H9 (cell line): ENCODE measurements around the gene UNK. TPM values are rescaled to one million over a fixed set of nuclear protein-coding genes. Genes with fewer than 3 reads are reported as not detected.

Source experiments
- DNase-seq: peaks from one replicate; pipeline ENCODE4 v3.0.0-alpha.2; 2017
- H2AFZ ChIP-seq: one replicate; pipeline ENCODE4 v1.6.1; 2013; ENCODE audit warnings: mild to moderate bottlenecking, low read length, control low read depth, moderate library complexity
- H2AK5ac ChIP-seq: 2 replicates; pipeline ENCODE4 v1.6.1; 2013; ENCODE audit warnings: low read length, control low read depth, mixed read lengths; ENCODE audit not compliant: insufficient read length
- H2BK120ac ChIP-seq: one replicate; pipeline ENCODE4 v1.6.1; 2013; ENCODE audit warnings: low read depth, mild to moderate bottlenecking, low read length, control low read depth, inconsistent platforms; ENCODE audit not compliant: poor library complexity, severe bottlenecking
- H2BK12ac ChIP-seq: 2 replicates; pipeline ENCODE4 v1.6.1; 2013; ENCODE audit warnings: low read length, control low read depth, mixed read lengths, low read depth; ENCODE audit not compliant: insufficient read length
- H2BK15ac ChIP-seq: 2 replicates; pipeline ENCODE4 v1.6.1; 2013; ENCODE audit warnings: low read depth, low read length, control low read depth
- H2BK20ac ChIP-seq: one replicate; pipeline ENCODE4 v1.6.1; 2013; ENCODE audit warnings: low read depth, mild to moderate bottlenecking, low read length, control low read depth, inconsistent platforms; ENCODE audit not compliant: poor library complexity, severe bottlenecking
- H2BK5ac ChIP-seq: 2 replicates; pipeline ENCODE4 v1.6.1; 2013; ENCODE audit warnings: low read length, control low read depth, mixed read lengths; ENCODE audit not compliant: insufficient read length
- H3K14ac ChIP-seq: 2 replicates; pipeline ENCODE4 v1.6.1; 2013; ENCODE audit warnings: low read length, control low read depth; ENCODE audit not compliant: insufficient read depth
- H3K18ac ChIP-seq: 2 replicates; pipeline ENCODE4 v1.6.1; 2013; ENCODE audit warnings: low read depth, mild to moderate bottlenecking, mixed read lengths, low read length, control low read depth; ENCODE audit not compliant: insufficient read length
- H3K23ac ChIP-seq: 2 replicates; pipeline ENCODE4 v1.6.1; 2013; ENCODE audit warnings: low read length, control low read depth, mixed read lengths, low read depth; ENCODE audit not compliant: insufficient read length
- H3K23me2 ChIP-seq: 2 replicates; pipeline ENCODE4 v1.6.1; 2013; ENCODE audit warnings: low read depth, mild to moderate bottlenecking, mixed read lengths, low read length, control low read depth; ENCODE audit not compliant: insufficient read length, poor library complexity, severe bottlenecking
- H3K27ac ChIP-seq: 2 replicates; pipeline ENCODE4 v1.5.1; 2013; ENCODE audit warnings: low read length, control low read depth, mixed read lengths, low read depth; ENCODE audit not compliant: insufficient read length
- H3K27me3 ChIP-seq: 2 replicates; pipeline ENCODE4 v1.6.1; 2013; ENCODE audit warnings: low read length, control low read depth, inconsistent platforms; ENCODE audit not compliant: insufficient read depth
- H3K4ac ChIP-seq: 2 replicates; pipeline ENCODE4 v1.6.1; 2013; ENCODE audit warnings: low read depth, mild to moderate bottlenecking, control low read depth, inconsistent platforms, low read length, moderate library complexity
- H3K4me1 ChIP-seq: 2 replicates; pipeline ENCODE4 v1.6.1; 2013; ENCODE audit warnings: low read length, control low read depth, inconsistent platforms; ENCODE audit not compliant: insufficient read depth
- H3K4me2 ChIP-seq: 2 replicates; pipeline ENCODE4 v1.6.1; 2013; ENCODE audit warnings: low read length, control low read depth, mixed read lengths; ENCODE audit not compliant: insufficient read length, insufficient read depth
- H3K56ac ChIP-seq: 2 replicates; pipeline ENCODE4 v1.6.1; 2013; ENCODE audit warnings: low read depth, mild to moderate bottlenecking, mixed read lengths, low read length, control low read depth; ENCODE audit not compliant: insufficient read length
- H3K79me1 ChIP-seq: 2 replicates; pipeline ENCODE4 v1.6.1; 2013; ENCODE audit warnings: low read depth, mild to moderate bottlenecking, moderate library complexity, low read length, control low read depth, inconsistent platforms; ENCODE audit not compliant: insufficient read depth, poor library complexity, severe bottlenecking
- H3K79me2 ChIP-seq: 2 replicates; pipeline ENCODE4 v1.6.1; 2013; ENCODE audit warnings: low read length, control low read depth, inconsistent platforms; ENCODE audit not compliant: insufficient read depth
- H3K9ac ChIP-seq: 2 replicates; pipeline ENCODE4 v1.6.1; 2013; ENCODE audit warnings: low read length, control low read depth, mixed read lengths; ENCODE audit not compliant: insufficient read length; ENCODE audit errors: extremely low read depth
- H3K9me3 ChIP-seq: one replicate; pipeline ENCODE4 v1.6.1; 2013; ENCODE audit warnings: low read depth, low read length, inconsistent platforms; ENCODE audit not compliant: control insufficient read depth
- H3T11ph ChIP-seq: one replicate; pipeline ENCODE4 v1.6.1; 2013; ENCODE audit warnings: mild to moderate bottlenecking, low read length, control low read depth, inconsistent platforms
- H4K20me1 ChIP-seq: one replicate; pipeline ENCODE4 v1.6.1; 2013; ENCODE audit not compliant: control insufficient read depth, insufficient read length, insufficient read depth
- H4K5ac ChIP-seq: 2 replicates; pipeline ENCODE4 v1.6.1; 2013; ENCODE audit warnings: low read depth, mild to moderate bottlenecking, mixed read lengths, low read length, control low read depth; ENCODE audit not compliant: insufficient read length
- H4K8ac ChIP-seq: replicated peaks from 2 replicates; pipeline ENCODE4 v1.6.1; 2013; ENCODE audit warnings: low read length, control low read depth, mixed read lengths, low read depth; ENCODE audit not compliant: insufficient read length
- H4K91ac ChIP-seq: 2 replicates; pipeline ENCODE4 v1.6.1; 2013; ENCODE audit warnings: low read depth, mild to moderate bottlenecking, moderate library complexity, mixed read lengths, low read length, control low read depth; ENCODE audit not compliant: insufficient read length
- H3K27ac Mint-ChIP-seq, 3 experiments: 2 replicates in 2 of 3; 3 replicates in 1 of 3; pipeline ENCODE4 v1.8.0; 2020 to 2021; ENCODE audit warnings: mixed read lengths in 3 of 3, mild to moderate bottlenecking in 1 of 3, moderate library complexity in 1 of 3
- H3K27me3 Mint-ChIP-seq: 2 replicates; pipeline ENCODE4 v1.8.0; 2021; ENCODE audit warnings: low read depth, mild to moderate bottlenecking, moderate library complexity, mixed read lengths
- H3K36me3 Mint-ChIP-seq, 3 experiments: 2 replicates in 2 of 3; 3 replicates in 1 of 3; pipeline ENCODE4 v1.8.0; 2020 to 2021; ENCODE audit warnings: low read depth in 3 of 3, mixed read lengths in 3 of 3; ENCODE audit not compliant: insufficient read depth in 1 of 3
- H3K4me1 Mint-ChIP-seq, 2 experiments: 2 replicates each; pipeline ENCODE4 v1.8.0; 2020; ENCODE audit warnings: mixed read lengths in 2 of 2
- H3K4me3 Mint-ChIP-seq, 2 experiments: 2 replicates in 1 of 2; 3 replicates in 1 of 2; pipeline ENCODE4 v1.8.0; 2020 to 2021; ENCODE audit warnings: mild to moderate bottlenecking in 2 of 2, mixed read lengths in 2 of 2, moderate library complexity in 1 of 2
- H3K9me3 Mint-ChIP-seq, 2 experiments: 2 replicates in 1 of 2; 3 replicates in 1 of 2; pipeline ENCODE4 v1.8.0; 2020; ENCODE audit warnings: mild to moderate bottlenecking in 2 of 2, mixed read lengths in 2 of 2, moderate library complexity in 1 of 2
- CTCF ChIP-seq: fragments of 200-600 bp; sonication (generic); conservative IDR thresholded peaks from 3 replicates; pipeline ENCODE4 v1.8.0; 2021; ENCODE audit warnings: antibody characterized with exemption, mild to moderate bottlenecking
- WGBS: extraction: QIAGEN DNeasy Blood & Tissue Kit; methylation state at CpG from one replicate; pipeline ENCODE4 v1.1.7; 2013; ENCODE audit warnings: missing lambda C conversion rate, low lambda C conversion rate, mixed read lengths; ENCODE audit not compliant: insufficient read length; ENCODE audit errors: extremely low coverage; 5-methylcytosine and 5-hydroxymethylcytosine counted together
- total RNA-seq: library from RNA; stranded (reverse); gene quantifications from 2 replicates; pipeline ENCODE4 v1.2.1, GENCODE V29; 2021

UNK gene
- total RNA-seq, 1 experiment from 2014 or later, result 36.4 TPM

GRCh38 chr17:75755990-75756389, 28.6 kb upstream of the UNK start:
- Histone ChIP-seq H3K4me1 (no peaks in the 10 kb centered on the region; the same call in 1 of the 2 replicates), H3K18ac (no peak overlapping the region), H2AFZ (no peak overlapping the region), H2BK5ac (no peak overlapping the region), H3K9me3 (no peaks in the 10 kb centered on the region), H2AK5ac (no peak overlapping the region), H4K20me1 (no peaks in the 10 kb centered on the region), H3K23me2 (peaks cover 3% of the 10 kb centered on the region), H2BK20ac (no peak overlapping the region), H3K79me1 (no peaks in the 10 kb centered on the region), H3T11ph (no peak overlapping the region), H3K56ac (no peak overlapping the region), H2BK15ac (no peak overlapping the region), H4K8ac (no peak overlapping the region), H4K91ac (no peak overlapping the region), H3K9ac (no peak overlapping the region), H3K4ac (no peak overlapping the region), H3K27me3 (no peaks in the 10 kb centered on the region), H3K27ac (no peak overlapping the region), H4K5ac (no peak overlapping the region), H3K79me2 (no peaks in the 10 kb centered on the region), H3K23ac (no peak overlapping the region), H3K4me2 (no peak overlapping the region), H3K14ac (no peak overlapping the region), H2BK120ac (no peak overlapping the region), H2BK12ac (no peak overlapping the region)
- Mint-ChIP-seq H3K27ac (no peak overlapping the region), H3K9me3 (no peaks in the 10 kb centered on the region), H3K4me1 (peaks cover 8 to 17% of the 10 kb centered on the region in 2 experiments), H3K36me3 (peaks cover 0 to 2% (median 0%) of the 10 kb centered on the region in 3 experiments; a peak in 1 of 7 replicates), H3K4me3 (no peak overlapping the region), H3K27me3 (peaks cover 12% of the 10 kb centered on the region)
- no CpG with 5 or more reads among the region's 2 CpGs for WGBS
- no peak for DNase-seq
- TF ChIP-seq CTCF, result no peak
